ENCODE results near the gene DBN1.
A peak's percentile ranks its signal among the peaks of the same experiment; 100 is the strongest.
"Not testable (repeated sequence)": the region's sequence is repeated elsewhere in the genome, so short reads cannot be mapped to it uniquely, and the experiment has no call there.

DBN1 gene

GRCh38 chr5:177427211-177427822 lies 46.1 kb downstream of the DBN1 start:
- no peak for DNase-seq

- peak; percentile 57 for DNase-seq
Measured at GRCh38 chr5:177426566-177427210, 46.7 kb downstream of the DBN1 start, which contains the start of gene GRK6. GRK6 (plus strand) TSS chr5:177426676; CDS start chr5:177426846, 170 bp downstream.

- peak; percentile 99 for DNase-seq
Measured at GRCh38 chr5:177425801-177426565, 47.5 kb downstream of the DBN1 start.

- DNase-seq: no peak
Measured at GRCh38 chr5:177425196-177425800, 48.1 kb downstream of the DBN1 start.

GRCh38 chr5:177423671-177424070 lies 49.8 kb downstream of the DBN1 start:
- DNase-seq: no peak

GRCh38 chr5:177421062-177421798 lies 52.2 kb downstream of the DBN1 start:
- no peak for DNase-seq

GRCh38 chr5:177420472-177420871 lies 53.0 kb downstream of the DBN1 start:
- not testable (repeated sequence) for DNase-seq

GRCh38 chr5:177419046-177419445 lies 54.4 kb downstream of the DBN1 start:
- DNase-seq: no peak

- DNase-seq: not testable (repeated sequence)
Measured at GRCh38 chr5:177417081-177417480, 56.4 kb downstream of the DBN1 start.

- DNase-seq: no peak
Measured at GRCh38 chr5:177414481-177414880, 59.0 kb downstream of the DBN1 start.

GRCh38 chr5:177412603-177413233 lies 60.7 kb downstream of the DBN1 start:
- DNase-seq: no peak

GRCh38 chr5:177410575-177410974 lies 62.9 kb downstream of the DBN1 start:
- DNase-seq: no peak

GRCh38 chr5:177409043-177409801 lies 64.2 kb downstream of the DBN1 start, which contains the start of gene F12:
F12 (minus strand) TSS chr5:177409564; CDS start chr5:177409527, 37 bp downstream.
- no peak for DNase-seq

Measured in T-helper 9 cell (primary cell).